Natural killer cell (primary cell): ENCODE data around the gene EHD4. TPM values are rescaled to one million over a fixed set of nuclear protein-coding genes. Genes with fewer than 3 reads are reported as not detected.

ENCODE experiments used
- ATAC-seq, 3 donors: fragments of 150-1000 bp in 2 of 3; fragments of 200-7000 bp in 1 of 3; cut with Tn5 transposase; 1 replicate in 1 of 3; 2 replicates in 2 of 3; pipeline ENCODE4 v1.10.0; 2021; ENCODE audit warnings: mild to moderate bottlenecking in 2 of 3, moderate library complexity in 2 of 3
- DNase-seq, 2 donors: peaks; one replicate each; pipeline versions ENCODE4 v3.0.0 to v3.0.0-alpha.2; 2013 to 2021; ENCODE audit warnings: mixed read lengths in 1 of 2
- H3K27ac ChIP-seq: one replicate; pipeline ENCODE4 v1.5.1; 2013; ENCODE audit warnings: mild to moderate bottlenecking, low read length
- H3K27me3 ChIP-seq: one replicate; pipeline ENCODE4 v1.6.1; 2013; ENCODE audit warnings: low read length; ENCODE audit not compliant: control insufficient read depth, insufficient read depth
- H3K36me3 ChIP-seq: one replicate; pipeline ENCODE4 v1.6.1; 2013; ENCODE audit warnings: low read length; ENCODE audit not compliant: control insufficient read depth, insufficient read depth
- H3K4me1 ChIP-seq: one replicate; pipeline ENCODE4 v1.6.1; 2013; ENCODE audit warnings: low read length; ENCODE audit not compliant: control insufficient read depth, insufficient read depth
- H3K4me3 ChIP-seq: one replicate; pipeline ENCODE4 v1.5.1; 2013; ENCODE audit warnings: low read length
- H3K9me3 ChIP-seq: one replicate; pipeline ENCODE4 v1.6.1; 2013; ENCODE audit warnings: low read length; ENCODE audit not compliant: control insufficient read depth, insufficient read depth
- H3K27ac Mint-ChIP-seq, 2 donors: one replicate each; pipeline ENCODE4 v1.8.0; 2022; ENCODE audit warnings: mild to moderate bottlenecking in 2 of 2, mixed read lengths in 2 of 2, moderate library complexity in 1 of 2
- H3K27me3 Mint-ChIP-seq, 2 donors: one replicate each; pipeline ENCODE4 v1.8.0; 2022; ENCODE audit warnings: low read depth in 2 of 2, mixed read lengths in 2 of 2
- H3K36me3 Mint-ChIP-seq: one replicate; pipeline ENCODE4 v1.8.0; 2022; ENCODE audit warnings: mixed read lengths
- H3K4me1 Mint-ChIP-seq, 2 donors: one replicate each; pipeline ENCODE4 v1.8.0; 2022; ENCODE audit warnings: mixed read lengths in 2 of 2
- H3K4me3 Mint-ChIP-seq: one replicate; pipeline ENCODE4 v1.8.0; 2022; ENCODE audit warnings: mild to moderate bottlenecking, moderate library complexity, mixed read lengths
- H3K9me3 Mint-ChIP-seq, 2 donors: one replicate each; pipeline ENCODE4 v1.8.0; 2022; ENCODE audit warnings: mixed read lengths in 2 of 2
- WGBS: methylation state at CpG from one replicate; pipeline ENCODE4 v1.1.7; 2013; ENCODE audit warnings: missing lambda C conversion rate; ENCODE audit not compliant: insufficient coverage; 5-methylcytosine and 5-hydroxymethylcytosine counted together
- intact Hi-C: fragments of 100-400 bp; cut with micrococcal nuclease; formaldehyde crosslinking; loops from one replicate; pipeline ENCODE4 v1.14.2; 2022
- total RNA-seq, 4 donors: library from RNA; stranded (reverse); fragments of 120-200 nt in 1 of 4; gene quantifications; one replicate each; pipeline versions ENCODE4 v1.2.3 to v1.2.4, GENCODE V29; 2013 to 2022
- TF ChIP-seq, protein P1 (sequence below): fragments of 200-600 bp; IDR thresholded peaks from one replicate; pipeline ENCODE4 v1.8.0; 2022; ENCODE audit warnings: antibody characterized with exemption

EHD4 gene
- total RNA-seq, 3 donors from 2014 or later (not counting 1 experiment from before 2014, with no cell fraction given): 28.4 to 34.6 (median 31.7) TPM

GRCh38 chr15:42010434-42010833 is 38.1 kb upstream of the EHD4 start:
- intact Hi-C loops: no loop called here
- WGBS: 64% methylated on average over 1 of the region's 1 CpG
- Histone ChIP-seq H3K27ac (no peak overlapping the region), H3K27me3 (no peaks in the 10 kb centered on the region), H3K36me3 (no peaks in the 10 kb centered on the region), H3K4me1 (no peaks in the 10 kb centered on the region), H3K4me3 (no peak overlapping the region), H3K9me3 (no peaks in the 10 kb centered on the region)
- no peak for DNase-seq
- no peaks in the 10 kb centered on the region for H3K9me3 Mint-ChIP-seq
- peaks cover 9% of the 10 kb centered on the region in 2 donors for H3K27me3 Mint-ChIP-seq
- TF ChIP-seq, protein P1, sequence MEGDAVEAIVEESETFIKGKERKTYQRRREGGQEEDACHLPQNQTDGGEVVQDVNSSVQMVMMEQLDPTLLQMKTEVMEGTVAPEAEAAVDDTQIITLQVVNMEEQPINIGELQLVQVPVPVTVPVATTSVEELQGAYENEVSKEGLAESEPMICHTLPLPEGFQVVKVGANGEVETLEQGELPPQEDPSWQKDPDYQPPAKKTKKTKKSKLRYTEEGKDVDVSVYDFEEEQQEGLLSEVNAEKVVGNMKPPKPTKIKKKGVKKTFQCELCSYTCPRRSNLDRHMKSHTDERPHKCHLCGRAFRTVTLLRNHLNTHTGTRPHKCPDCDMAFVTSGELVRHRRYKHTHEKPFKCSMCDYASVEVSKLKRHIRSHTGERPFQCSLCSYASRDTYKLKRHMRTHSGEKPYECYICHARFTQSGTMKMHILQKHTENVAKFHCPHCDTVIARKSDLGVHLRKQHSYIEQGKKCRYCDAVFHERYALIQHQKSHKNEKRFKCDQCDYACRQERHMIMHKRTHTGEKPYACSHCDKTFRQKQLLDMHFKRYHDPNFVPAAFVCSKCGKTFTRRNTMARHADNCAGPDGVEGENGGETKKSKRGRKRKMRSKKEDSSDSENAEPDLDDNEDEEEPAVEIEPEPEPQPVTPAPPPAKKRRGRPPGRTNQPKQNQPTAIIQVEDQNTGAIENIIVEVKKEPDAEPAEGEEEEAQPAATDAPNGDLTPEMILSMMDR: no peak
- no peak overlapping the region for H3K27ac Mint-ChIP-seq
- no peak for ATAC-seq
- H3K4me1 Mint-ChIP-seq: no peaks in the 10 kb centered on the region
- H3K4me3 Mint-ChIP-seq: no peak overlapping the region
- H3K36me3 Mint-ChIP-seq: no peaks in the 10 kb centered on the region

DNA sequence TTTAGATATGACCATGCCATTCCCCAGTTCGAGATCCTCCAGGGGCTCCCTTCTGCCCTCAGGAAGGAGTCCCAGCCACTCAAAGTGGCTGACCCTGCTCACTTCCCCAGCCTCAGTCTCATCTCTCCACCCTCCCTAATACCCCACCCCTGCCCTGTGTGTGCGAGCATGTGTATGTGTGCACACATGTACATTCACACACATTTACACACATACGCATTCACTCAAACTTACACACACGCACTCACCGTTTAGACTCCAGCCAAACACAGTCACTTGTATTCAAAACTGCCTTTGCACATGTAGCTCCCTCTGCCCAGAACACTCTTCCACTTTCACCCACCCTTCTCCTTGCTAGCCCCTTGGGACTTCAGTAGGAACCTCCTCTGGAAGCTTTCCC is 37.1 kb upstream of the EHD4 start:
- Mint-ChIP-seq H3K36me3 (no peaks in the 10 kb centered on the region), H3K27ac (no peak overlapping the region), H3K4me3 (no peak overlapping the region), H3K9me3 (no peaks in the 10 kb centered on the region), H3K27me3 (peaks cover 9% of the 10 kb centered on the region in 2 donors), H3K4me1 (no peaks in the 10 kb centered on the region)
- intact Hi-C loops: no loop called here
- TF ChIP-seq, protein P1: no peak
- no peaks in the 10 kb centered on the region for H3K4me1 ChIP-seq
- H3K4me3 ChIP-seq: no peak overlapping the region
- H3K36me3 ChIP-seq: no peaks in the 10 kb centered on the region
- 89% methylated on average over 5 of the region's 5 CpGs for WGBS
- DNase-seq: no peak
- no peak for ATAC-seq
- no peaks in the 10 kb centered on the region for H3K9me3 ChIP-seq
- no peaks in the 10 kb centered on the region for H3K27me3 ChIP-seq
- no peak overlapping the region for H3K27ac ChIP-seq

- H3K4me1 ChIP-seq: no peaks in the 10 kb centered on the region
- H3K4me1 Mint-ChIP-seq: no peaks in the 10 kb centered on the region
- no peaks in the 10 kb centered on the region for H3K9me3 Mint-ChIP-seq
- no peak overlapping the region for H3K27ac Mint-ChIP-seq
- DNase-seq (no peak), ATAC-seq (no peak)
- H3K4me3 Mint-ChIP-seq: no peak overlapping the region
- no peak overlapping the region for H3K27ac ChIP-seq
- no peaks in the 10 kb centered on the region for H3K9me3 ChIP-seq
- H3K36me3 Mint-ChIP-seq: no peaks in the 10 kb centered on the region
- H3K4me3 ChIP-seq: no peak overlapping the region
- no peaks in the 10 kb centered on the region for H3K27me3 ChIP-seq
- H3K36me3 ChIP-seq: no peaks in the 10 kb centered on the region
- peaks cover 9% of the 10 kb centered on the region in 2 donors for H3K27me3 Mint-ChIP-seq
- intact Hi-C loops: no loop called here
- TF ChIP-seq, protein P1: no peak
These were observed 36.7 kb upstream of the EHD4 start for GRCh38 chr15:42009022-42009421.

DNA sequence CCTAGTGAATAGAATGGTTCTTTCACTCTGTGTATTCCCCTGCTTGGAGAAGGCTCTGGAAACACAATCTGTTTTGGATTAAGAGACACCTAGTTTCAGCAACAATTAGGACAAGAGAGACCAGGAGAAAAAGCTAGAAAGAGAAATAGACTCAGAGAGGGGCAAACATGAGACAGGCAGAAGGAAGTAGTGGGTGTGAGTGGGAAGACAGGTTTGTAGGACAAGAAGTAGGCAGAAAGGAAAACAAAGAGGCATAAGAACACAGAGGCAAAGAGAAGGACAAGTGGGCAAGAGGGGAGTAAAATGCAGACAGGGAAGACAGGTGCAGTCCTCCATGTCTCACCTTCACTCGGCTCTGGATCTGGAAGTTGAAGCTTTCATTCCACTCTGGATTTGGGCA is 35.0 kb upstream of the EHD4 start:
- Histone ChIP-seq H3K27ac (no peak overlapping the region), H3K36me3 (no peaks in the 10 kb centered on the region), H3K27me3 (no peaks in the 10 kb centered on the region), H3K4me3 (no peak overlapping the region), H3K9me3 (no peaks in the 10 kb centered on the region), H3K4me1 (no peaks in the 10 kb centered on the region)
- ATAC-seq: no peak
- Mint-ChIP-seq H3K4me3 (no peak overlapping the region), H3K27me3 (peaks cover 9% of the 10 kb centered on the region in 2 donors), H3K4me1 (no peaks in the 10 kb centered on the region), H3K36me3 (no peaks in the 10 kb centered on the region), H3K27ac (no peak overlapping the region), H3K9me3 (no peaks in the 10 kb centered on the region)
- TF ChIP-seq, protein P1: no peak
- 93% methylated on average over 1 of the region's 1 CpG for WGBS
- intact Hi-C loops: no loop called here
- no peak for DNase-seq
